Bronchial epithelial cell (primary cell): ENCODE measurements around the gene ATP4A. TPM values are rescaled to one million over a fixed set of nuclear protein-coding genes. Genes with fewer than 3 reads are reported as not detected.

Experiments
- DNase-seq: peaks from one replicate; pipeline ENCODE4 v3.0.0-alpha.2; 2010; ENCODE audit warnings: low read depth
- FAIRE-seq: peaks from 2 replicates; lab custom pipeline; 2011; peaks lifted over from hg19 to GRCh38; lab: Jason Lieb, UNC
- H3K27me3 ChIP-seq: 2 replicates; pipeline ENCODE4 v1.5.1; 2011; ENCODE audit warnings: low read length; ENCODE audit not compliant: control insufficient read depth, insufficient read depth
- H3K36me3 ChIP-seq: 2 replicates; pipeline ENCODE4 v1.5.1; 2011; ENCODE audit warnings: low read length; ENCODE audit not compliant: control insufficient read depth, insufficient read depth
- H3K4me3 ChIP-seq: 2 replicates; pipeline ENCODE4 v1.5.1; 2011; ENCODE audit warnings: mild to moderate bottlenecking, low read depth, low read length, control low read depth
- CTCF ChIP-seq: IDR thresholded peaks from 2 replicates; pipeline ENCODE4 v1.5.1; 2011; ENCODE audit warnings: mild to moderate bottlenecking, moderate library complexity, low read length, control low read depth, inconsistent platforms; ENCODE audit not compliant: insufficient read depth, severe bottlenecking
- total RNA-seq: library from RNA; depleted of rRNA; stranded (reverse); fragments of >200 nt; gene quantifications from 2 replicates; pipeline ENCODE4 v1.2.1, GENCODE V29; 2014

ATP4A gene
- total RNA-seq, 1 donor from 2014 or later = not detected

GRCh38 chr19:35592226-35592625 is 28.8 kb upstream of the ATP4A start:
- peak; percentile 74 for TF ChIP-seq CTCF
- no peaks in the 10 kb centered on the region for H3K27me3 ChIP-seq
- no peaks in the 10 kb centered on the region for H3K36me3 ChIP-seq
- FAIRE-seq (no peak), DNase-seq (peak; percentile 56)
- H3K4me3 ChIP-seq = no peak overlapping the region

GRCh38 chr19:35590875-35591274 is 27.4 kb upstream of the ATP4A start:
- FAIRE-seq (no peak), DNase-seq (no peak)
- no peak overlapping the region for H3K4me3 ChIP-seq
- H3K27me3 ChIP-seq = no peaks in the 10 kb centered on the region
- H3K36me3 ChIP-seq = no peaks in the 10 kb centered on the region
- TF ChIP-seq CTCF = no peak

- no peak for TF ChIP-seq CTCF
- no peak for FAIRE-seq
Observed at GRCh38 chr19:35587321-35587720, 23.9 kb upstream of the ATP4A start.

GRCh38 chr19:35585848-35586247 is 22.4 kb upstream of the ATP4A start, which contains the start of gene PMIS2:
PMIS2 (plus strand) TSS chr19:35586173; CDS start chr19:35586260, 87 bp downstream.
- Histone ChIP-seq H3K27me3 (no peaks in the 10 kb centered on the region), H3K36me3 (no peaks in the 10 kb centered on the region), H3K4me3 (no peak within 1 kb of the TSS)
- no peak for FAIRE-seq
- TF ChIP-seq CTCF = no peak
- DNase-seq = no peak

More at GRCh38 chr19:35587321-35587720, 23.9 kb upstream of the ATP4A start:
- H3K36me3 ChIP-seq = no peaks in the 10 kb centered on the region
- DNase-seq = no peak
- H3K27me3 ChIP-seq = no peaks in the 10 kb centered on the region
- no peak overlapping the region for H3K4me3 ChIP-seq

- FAIRE-seq = no peak
Observed at GRCh38 chr19:35582760-35583159, 19.3 kb upstream of the ATP4A start.

More at GRCh38 chr19:35582760-35583159, 19.3 kb upstream of the ATP4A start:
- no peak for DNase-seq
- H3K4me3 ChIP-seq = no peak overlapping the region
- H3K27me3 ChIP-seq = no peaks in the 10 kb centered on the region
- no peaks in the 10 kb centered on the region for H3K36me3 ChIP-seq
- TF ChIP-seq CTCF = no peak
